Fibroblast of skin of abdomen (primary cell): Measurements from ENCODE around the gene PAK2. TPM values are rescaled to one million over a fixed set of nuclear protein-coding genes. Genes with fewer than 3 reads are reported as not detected.
A peak's percentile ranks its signal among the peaks of the same experiment; 100 is the strongest.
"Not testable (repeated sequence)": the region's sequence is repeated elsewhere in the genome, so short reads cannot be mapped to it uniquely, and the experiment has no call there.

Experiments
- DNase-seq: peaks from one replicate; pipeline ENCODE4 v3.0.0-alpha.2; 2013
- polyA plus RNA-seq, 2 experiments: library from polyadenylated mRNA; unstranded; fragments of 120-200 nt; gene quantifications; one replicate each; pipeline ENCODE4 v1.2.1, GENCODE V29; 2013; ENCODE audit not compliant: insufficient read length in 2 of 2

PAK2 gene
- polyA plus RNA-seq (2013, experiment 1 of 2; ENCODE audit: insufficient read length), result 56.4 TPM
- 58.5 TPM for polyA plus RNA-seq (2013, experiment 2 of 2; ENCODE audit: insufficient read length)

GRCh38 chr3:196739671-196740480 is at the start of gene PAK2:
TSS of gene PAK2 (plus strand) at chr3:196739857. CDS start at chr3:196782647, 42,790 bp downstream.
- peak; percentile 90 for DNase-seq

GRCh38 chr3:196689941-196690660 is 49.6 kb upstream of the PAK2 start:
- no peak for DNase-seq

GRCh38 chr3:196691386-196691785 is 48.3 kb upstream of the PAK2 start:
- no peak for DNase-seq

- DNase-seq, result no peak
Observed at GRCh38 chr3:196694202-196694638, 45.4 kb upstream of the PAK2 start.

GRCh38 chr3:196694941-196695848 is 44.5 kb upstream of the PAK2 start:
- no peak for DNase-seq

- no peak for DNase-seq
Observed at GRCh38 chr3:196695849-196696226, 43.8 kb upstream of the PAK2 start.

GRCh38 chr3:196697270-196697669 is 42.4 kb upstream of the PAK2 start:
- DNase-seq, result no peak

GRCh38 chr3:196699749-196700148 is 39.9 kb upstream of the PAK2 start:
- DNase-seq, result no peak

GRCh38 chr3:196700801-196701200 is 38.9 kb upstream of the PAK2 start:
- DNase-seq, result no peak

- DNase-seq, result no peak
Observed at GRCh38 chr3:196706327-196706726, 33.3 kb upstream of the PAK2 start.

GRCh38 chr3:196706731-196707130 is 32.9 kb upstream of the PAK2 start:
- DNase-seq, result no peak

- no peak for DNase-seq
Observed at GRCh38 chr3:196707566-196707965, 32.1 kb upstream of the PAK2 start.

GRCh38 chr3:196708467-196708866 is 31.2 kb upstream of the PAK2 start:
- DNase-seq, result no peak

GRCh38 chr3:196711838-196712513 is 27.7 kb upstream of the PAK2 start, which contains the start of the genes CEP19 and PIGX:
TSS of gene CEP19 (minus strand) at chr3:196712250. CDS start at chr3:196708657, 3,593 bp downstream.
TSS of gene PIGX (plus strand) at chr3:196712377.
- peak; percentile 84 for DNase-seq

GRCh38 chr3:196712514-196713413 is 26.9 kb upstream of the PAK2 start:
- peak; percentile 45 for DNase-seq

- DNase-seq, result not testable (repeated sequence)
Observed at GRCh38 chr3:196717162-196717561, 22.5 kb upstream of the PAK2 start.

- no peak for DNase-seq
Observed at GRCh38 chr3:196721097-196721496, 18.6 kb upstream of the PAK2 start.

GRCh38 chr3:196726788-196727675 is 12.6 kb upstream of the PAK2 start:
- no peak for DNase-seq

GRCh38 chr3:196735751-196736150 is 3.9 kb upstream of the PAK2 start:
- peak; percentile 45 for DNase-seq
